HG03097 (cell line): ENCODE data around the gene USP44.

Experiments
- ATAC-seq: cut with Tn5 transposase; IDR thresholded peaks from one replicate; pipeline ENCODE4 v1.9.1; 2021; ENCODE audit not compliant: unreplicated experiment, low FRiP score

The USP44 gene

DNA sequence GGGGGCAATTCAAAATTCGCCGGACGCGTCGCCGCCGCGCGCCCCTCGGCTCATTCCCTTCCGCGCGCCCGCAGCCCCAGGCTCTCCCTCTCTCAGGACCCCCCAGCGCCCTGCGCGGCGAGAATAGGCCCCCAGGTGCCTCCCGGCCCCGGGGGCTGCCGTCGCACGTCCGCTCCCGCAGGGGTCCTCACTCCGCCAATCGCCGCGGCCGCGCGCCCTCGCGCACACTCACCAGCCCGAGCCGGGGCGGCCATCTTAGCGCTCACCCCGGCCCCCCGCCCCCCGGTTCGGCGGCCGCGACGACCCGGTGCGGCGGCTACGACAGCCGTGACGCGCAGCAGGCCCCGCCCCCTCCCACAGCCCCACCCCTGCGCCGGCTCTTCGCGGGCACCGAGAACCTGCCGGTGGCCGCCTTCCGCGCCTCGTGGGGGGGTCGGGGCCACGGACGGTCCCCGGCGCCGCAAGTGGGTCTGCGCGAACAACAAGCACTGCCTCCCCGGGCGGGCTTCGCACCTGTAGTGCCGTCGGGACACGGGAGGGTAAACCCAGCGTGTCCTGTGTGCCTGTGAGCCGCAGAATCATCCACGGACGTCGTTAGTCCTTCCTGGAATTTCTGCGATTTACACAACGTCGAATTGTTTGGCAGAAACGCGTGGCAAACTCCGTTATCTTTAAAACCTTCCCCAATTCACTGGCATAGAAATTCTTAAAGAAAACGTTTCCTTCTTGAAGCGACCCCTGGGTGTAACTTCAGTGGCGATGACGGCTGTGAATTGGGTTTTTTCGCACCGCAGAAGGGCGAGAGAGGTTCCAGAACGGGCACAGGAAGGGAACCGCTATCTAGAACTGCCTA lies 2.5 kb downstream of the USP44 start:
- ATAC-seq, result no peak

DNA sequence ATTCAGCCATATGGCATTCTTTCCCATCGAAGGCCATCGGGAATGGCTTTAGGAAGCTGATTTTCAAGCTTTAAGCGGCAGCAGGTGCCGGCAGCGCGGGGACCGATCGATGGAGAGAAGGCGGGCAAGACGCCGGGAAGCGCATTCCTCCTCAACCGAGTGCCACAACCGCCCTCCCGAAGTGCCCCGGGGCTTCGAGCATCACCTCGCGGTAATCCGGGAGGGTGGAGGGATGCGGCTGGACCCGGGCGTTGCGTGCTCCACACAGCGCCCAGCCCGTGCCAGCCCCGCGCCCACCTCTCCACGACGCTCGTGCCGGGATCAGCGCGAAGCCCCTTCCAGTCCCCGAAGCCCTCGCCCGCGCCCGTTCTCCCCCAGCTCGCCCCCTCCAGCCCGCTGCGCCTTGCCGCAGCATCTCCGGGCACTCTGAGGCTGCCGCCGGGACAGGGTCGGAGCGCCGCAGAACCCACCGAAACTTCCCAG lies 3.2 kb downstream of the USP44 start:
- ATAC-seq, result no peak

DNA sequence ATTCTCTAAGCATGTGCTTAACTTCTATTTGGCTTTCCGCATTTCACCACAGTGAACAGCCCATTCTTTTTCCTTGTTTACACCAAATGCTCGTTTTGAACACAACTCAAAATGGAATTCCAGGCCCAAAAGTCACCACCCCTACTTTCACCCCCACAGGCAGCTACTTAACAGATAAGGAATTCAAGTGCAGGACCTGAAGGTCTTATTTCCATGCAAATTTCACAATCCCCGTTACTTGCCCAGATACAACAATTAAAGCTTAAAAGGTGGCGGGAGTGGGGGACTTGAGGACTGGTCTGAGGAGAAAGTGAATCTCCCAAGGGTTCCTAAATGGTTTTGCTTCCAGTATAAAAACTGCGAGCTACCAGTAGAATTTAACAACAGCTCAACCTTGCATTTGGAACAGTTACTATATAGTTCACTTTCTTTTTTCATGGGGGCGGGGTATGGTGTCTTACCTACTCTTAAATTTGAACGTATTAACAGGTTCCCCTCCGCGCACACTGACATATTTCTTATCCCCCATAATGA lies 3.7 kb downstream of the USP44 start:
- ATAC-seq, result no peak

DNA sequence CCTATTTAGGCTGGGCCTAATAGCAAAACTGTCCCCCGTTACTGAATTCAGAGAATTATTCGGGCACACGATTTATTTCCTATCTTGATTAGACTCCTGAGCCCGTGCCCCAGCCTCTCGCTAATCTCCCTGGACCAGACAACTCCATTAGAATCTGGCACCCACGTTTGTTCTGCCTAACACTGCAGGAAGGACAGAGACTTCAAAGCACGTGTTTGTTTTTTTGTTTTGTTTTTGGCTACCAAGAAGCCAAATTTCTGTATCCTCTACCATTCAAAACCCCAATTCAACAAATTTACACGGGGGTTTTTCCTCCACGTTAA lies 4.8 kb downstream of the USP44 start:
- ATAC-seq, result no peak

DNA sequence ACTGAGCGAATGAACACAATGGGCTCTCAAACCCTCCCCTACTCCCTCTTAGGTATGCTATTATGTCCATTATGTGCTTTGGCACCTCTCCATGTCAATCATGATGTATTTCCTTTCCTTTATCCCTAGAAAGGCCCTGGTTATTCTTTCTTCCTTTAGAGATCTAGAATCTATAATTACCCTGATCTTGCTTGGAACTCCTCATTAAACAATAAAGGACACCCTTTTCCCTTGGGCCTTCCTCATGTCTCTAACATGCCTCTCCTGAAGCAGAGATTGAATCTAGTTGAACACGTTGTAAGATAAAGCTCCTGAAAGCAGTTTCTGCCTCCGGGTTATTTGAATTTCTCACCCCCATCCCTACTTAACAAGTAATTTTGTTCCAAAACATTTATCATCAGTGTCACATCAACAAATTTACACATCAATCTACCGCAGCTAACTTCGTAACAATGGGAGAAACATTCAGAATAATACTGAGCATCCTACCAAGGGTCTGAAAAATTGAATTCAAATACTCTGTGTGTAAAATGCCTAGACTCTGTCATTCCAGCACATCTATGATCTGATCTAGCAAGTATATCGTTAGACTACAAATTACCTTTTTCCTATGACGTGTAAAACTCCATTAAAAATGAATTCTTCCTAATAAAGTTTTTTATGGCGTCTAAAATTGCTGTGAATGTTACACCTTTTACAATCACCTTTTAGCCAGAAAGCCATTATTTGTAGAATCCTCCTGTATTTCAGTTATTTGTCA lies 5.4 kb downstream of the USP44 start:
- ATAC-seq, result no peak

DNA sequence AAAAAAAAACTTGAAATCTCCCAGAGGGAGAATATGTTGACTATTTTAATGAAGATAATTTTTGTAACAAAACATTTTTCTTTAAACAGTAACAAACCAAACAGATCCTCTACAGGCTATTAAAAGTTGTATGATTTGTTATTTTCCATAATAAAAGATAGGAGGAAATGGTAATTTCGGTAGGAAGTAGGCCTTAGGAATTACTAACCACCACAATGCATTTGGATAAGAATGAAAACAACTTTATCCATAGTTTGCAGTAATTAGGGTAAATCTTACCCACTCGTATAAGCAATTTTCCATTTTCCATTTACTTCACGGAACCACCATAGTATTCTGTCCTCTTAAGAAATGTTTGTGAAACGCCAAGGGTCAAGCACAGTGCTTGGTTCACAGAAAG lies 6.0 kb downstream of the USP44 start:
- ATAC-seq, result no peak

DNA sequence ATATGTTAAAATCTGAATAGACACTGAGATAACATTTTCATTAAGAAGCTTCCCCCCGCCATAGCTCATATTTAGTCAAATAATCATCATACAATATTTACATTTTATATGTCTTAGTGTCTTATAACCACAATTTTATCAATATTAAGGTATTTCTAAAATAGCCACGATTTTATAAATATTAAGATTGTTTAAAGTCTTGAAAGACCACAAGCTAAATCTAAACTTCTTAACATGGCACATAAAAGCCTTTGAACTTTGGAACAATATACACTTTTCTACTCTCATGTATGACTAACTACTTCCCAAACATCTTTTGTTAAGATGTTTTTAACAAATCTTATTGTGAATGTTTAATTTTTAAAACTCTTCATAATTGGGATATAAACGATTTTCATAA lies 6.5 kb downstream of the USP44 start:
- no peak for ATAC-seq

DNA sequence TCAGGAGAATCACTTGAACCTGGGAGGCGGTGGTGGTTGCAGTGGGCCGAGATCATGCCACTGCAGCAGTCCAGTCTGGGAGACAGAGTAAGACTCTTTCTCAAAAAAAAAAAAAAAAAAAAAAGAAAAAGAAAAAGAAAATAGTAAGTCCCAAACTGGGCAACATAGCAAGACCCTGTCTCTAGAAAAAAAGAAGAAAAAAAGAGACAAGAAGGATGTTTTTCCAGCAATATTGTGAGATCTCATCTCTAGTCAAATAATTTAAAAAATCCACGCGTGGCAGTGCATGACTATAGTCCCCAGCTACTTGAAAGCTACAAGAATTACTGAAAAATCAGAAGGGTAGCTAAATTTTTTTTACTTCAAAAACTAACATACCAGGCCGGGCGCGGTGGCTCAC lies 8.0 kb downstream of the USP44 start:
- no peak for ATAC-seq

DNA sequence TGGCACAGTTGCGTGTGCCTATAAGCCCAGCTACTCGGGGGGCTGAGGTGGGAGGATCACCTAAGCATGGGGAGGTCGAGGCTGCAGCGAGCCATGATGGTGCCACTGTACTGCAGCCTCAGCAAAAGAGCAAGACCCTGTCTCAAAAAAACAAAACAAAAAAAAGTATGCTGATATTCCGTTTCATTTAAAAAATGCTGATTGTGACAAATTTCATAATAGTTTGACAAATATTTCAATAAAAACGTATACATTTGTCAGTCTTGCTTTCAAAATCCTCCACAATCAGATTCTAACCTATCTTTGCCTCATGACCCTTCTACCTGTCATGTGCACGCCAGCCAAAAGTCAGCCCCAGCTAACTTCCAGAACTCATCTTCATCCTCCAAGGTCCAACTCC lies 9.8 kb downstream of the USP44 start:
- ATAC-seq, result no peak

DNA sequence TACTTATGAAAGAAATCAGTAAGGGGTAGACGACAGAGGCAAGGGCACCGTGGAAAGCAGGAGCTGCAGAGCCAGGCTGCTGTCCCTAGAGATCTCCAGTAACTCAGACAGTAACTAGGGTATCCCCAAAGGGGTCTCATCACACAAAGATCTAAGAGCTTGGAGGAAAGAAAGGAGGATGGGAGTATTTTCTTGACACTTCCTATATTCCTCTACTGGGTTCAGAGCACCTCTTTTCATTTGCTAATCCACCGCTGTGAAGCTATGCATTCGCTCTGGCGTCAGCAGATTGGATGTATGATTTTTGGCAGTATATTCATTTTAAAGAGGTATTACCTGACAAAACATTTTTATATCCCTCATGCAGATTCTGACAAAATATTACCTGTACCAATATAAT lies 12.6 kb downstream of the USP44 start:
- ATAC-seq, result no peak

DNA sequence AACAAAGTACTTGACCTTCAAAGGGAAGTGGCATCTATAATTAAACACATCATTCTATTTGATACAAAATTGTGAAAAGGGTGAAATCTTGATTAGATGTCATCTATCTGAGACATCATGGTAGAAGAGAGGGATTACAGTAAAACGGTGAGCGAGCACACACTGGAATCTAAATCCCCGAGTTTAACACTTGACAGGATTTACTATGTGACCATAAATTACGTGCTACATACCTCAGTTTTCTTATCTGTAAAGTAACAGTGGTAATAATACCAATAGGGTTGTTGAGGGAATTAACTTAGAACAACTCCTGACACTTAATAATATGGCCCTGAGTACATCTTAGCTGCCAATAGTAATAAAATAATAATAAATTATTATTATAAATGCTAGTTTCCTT lies 13.3 kb downstream of the USP44 start:
- ATAC-seq, result no peak

DNA sequence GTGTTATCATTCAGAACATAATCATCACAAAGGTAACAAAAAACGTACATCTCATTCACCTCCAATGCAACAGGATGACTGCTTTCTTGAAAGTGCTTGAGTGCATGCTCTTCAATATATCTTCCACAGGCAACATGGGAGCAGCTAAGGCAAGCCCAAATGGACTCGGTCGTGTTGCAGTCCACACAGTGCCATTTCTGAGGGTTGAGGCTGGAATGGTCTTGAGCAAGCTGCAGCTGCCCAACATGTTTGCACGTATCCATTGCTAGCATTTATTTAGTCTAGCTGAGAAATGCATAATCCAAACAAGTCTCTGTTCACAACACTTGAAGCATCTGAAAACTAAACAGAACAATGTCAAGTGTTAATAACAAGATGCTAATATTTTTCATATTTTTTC lies 17.3 kb downstream of the USP44 start:
- ATAC-seq, result no peak

DNA sequence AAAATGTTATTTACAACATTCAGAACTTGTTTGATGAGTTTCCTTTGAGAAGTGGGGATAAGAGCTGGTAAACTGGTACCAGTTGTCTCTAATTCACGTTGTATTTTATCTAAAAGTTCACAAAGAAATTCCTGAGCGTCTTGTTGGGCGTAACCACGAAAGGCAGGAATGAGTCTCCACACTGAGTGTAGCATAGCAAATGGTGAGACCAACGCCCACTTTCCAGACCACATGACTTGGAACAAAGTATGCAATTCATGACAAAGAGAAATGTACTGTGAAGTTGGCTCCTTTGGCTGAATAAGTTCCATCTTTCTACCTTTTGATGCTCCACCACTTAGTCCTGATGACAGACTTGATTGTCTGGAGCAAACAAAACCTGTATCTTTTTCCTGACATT lies 18.4 kb downstream of the USP44 start:
- ATAC-seq, result no peak

DNA sequence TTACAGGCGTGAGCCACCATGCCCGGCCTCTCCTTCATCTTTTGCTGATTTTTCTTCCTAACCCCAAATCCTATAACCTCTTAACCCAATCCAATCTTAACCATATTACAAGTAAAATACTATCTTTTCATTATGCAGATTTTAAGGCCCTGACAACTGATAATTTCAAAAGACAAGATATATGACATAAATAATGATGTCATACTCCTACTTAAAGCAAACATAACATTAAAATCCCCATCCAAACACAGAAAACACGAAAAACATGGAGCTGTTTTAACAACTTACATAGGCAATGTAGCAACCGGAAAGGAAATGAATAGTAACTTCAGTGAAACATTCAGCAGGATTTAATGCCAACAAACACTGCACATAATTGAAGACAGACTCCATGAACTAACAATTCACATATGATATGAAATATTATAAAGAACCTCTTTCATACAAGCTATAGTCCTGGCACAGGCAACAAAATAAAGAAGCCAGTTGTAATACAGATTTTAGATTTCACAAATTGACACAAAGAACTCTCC lies 21.5 kb downstream of the USP44 start:
- ATAC-seq, result no peak

DNA sequence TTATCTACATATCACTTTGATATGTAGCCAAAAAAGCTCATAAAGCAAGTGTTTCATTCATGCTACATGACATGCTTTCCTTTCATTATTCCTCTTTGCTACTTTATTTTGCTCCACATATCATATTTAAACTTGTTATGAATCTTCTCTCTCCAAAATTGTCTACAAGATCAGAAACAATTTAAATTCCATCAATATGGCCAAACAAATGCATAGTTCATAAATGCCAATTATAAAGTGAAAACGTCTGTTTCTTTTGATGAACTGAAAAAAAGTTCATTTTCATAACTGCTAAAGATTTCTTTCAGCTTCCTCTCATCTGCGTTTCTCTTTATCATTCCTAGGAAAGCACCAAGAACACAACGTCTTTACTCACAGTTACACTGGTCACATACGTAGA lies 22.8 kb downstream of the USP44 start:
- ATAC-seq, result no peak

DNA sequence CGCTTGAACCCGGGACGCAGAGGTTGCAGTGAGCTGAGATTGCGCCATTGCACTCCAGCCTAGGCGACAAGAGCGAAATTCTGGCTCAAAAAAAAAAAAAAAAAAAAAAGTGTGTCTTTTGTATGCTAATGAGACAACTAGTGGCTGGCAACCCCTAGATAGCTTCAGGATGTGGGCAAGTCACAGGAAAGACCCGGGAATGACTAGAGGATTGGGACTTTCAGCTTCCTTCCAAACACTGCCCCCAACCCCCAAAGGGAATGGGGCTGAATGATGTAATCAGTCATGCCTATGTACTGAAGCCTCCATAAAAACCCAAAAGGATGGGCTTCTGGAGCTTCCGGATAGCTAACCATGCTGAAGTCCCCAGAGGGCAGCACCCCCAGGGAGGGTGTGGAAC lies 28.6 kb downstream of the USP44 start:
- ATAC-seq, result no peak

DNA sequence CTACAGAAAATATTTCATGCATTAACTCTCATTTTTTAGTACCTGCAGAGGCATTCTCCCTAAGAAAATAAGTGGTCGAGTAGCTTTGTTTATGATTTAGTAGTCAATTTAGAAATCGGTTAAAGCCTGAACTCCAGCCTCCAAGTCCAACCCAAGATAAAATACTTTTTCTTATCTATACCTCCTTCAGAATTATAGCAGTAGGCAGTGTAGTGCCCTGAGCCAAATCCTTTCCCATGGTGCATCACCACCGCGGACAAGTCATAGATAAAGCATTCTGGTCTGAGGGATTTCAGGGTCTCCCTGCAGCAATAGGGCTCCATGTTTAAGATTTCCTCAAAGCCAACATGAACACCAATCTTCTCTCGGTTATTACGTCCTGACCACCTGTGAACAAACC lies 30.5 kb downstream of the USP44 start:
- no peak for ATAC-seq

DNA sequence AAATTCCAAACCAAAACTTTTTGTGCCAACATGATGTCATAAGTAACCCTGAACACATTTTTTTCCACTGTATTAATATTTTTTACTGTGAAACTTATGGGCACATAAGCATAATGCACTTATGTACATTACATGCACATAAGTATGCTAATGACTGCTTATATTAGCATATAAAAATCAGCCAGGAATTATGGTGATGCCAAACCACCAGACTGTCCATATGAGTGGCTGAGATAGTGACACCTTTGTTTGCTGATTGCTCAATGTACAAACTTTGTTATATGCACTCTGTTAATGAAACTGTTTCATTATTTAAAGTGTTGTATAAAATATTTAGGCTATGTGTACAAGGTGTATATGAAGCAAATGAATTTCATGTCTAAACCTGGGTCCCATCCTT lies 32.3 kb downstream of the USP44 start:
- ATAC-seq, result no peak

DNA sequence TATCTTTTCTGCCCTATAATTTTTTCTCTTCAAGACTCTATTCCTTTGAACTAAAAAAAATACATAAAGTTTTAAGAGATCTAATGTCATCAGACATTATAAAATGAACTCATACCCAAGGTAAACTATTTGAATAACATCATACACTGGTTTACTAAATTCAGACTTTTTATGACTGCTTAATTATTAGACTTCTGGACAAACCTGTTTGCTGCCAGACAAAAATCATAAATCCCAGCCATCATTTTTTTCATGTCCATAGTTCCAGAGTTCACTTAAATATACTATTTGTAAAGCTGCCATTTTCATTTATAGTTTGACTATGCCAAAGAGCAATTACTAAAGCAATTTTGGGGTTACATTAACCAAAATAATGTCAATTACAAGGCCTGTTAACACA lies 34.0 kb downstream of the USP44 start:
- ATAC-seq, result no peak

DNA sequence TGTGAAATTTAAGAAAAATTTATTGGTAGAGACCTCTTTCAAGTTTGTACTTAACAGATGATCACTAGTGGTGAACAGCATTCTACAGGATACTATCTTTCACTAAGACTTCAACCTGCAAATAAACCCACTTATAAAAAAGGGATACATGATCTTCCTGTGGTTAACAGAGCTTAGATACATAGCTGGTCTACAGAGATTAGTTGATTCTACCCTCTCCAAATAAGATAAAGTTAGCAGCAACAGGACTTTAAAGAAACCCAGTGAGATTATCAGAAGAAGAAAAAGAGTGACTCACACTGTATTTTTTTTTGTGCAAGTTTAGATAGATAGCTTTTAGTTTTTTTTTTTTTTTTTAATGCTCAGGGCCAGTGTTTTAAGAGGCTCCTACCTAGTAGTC lies 34.5 kb downstream of the USP44 start:
- no peak for ATAC-seq

DNA sequence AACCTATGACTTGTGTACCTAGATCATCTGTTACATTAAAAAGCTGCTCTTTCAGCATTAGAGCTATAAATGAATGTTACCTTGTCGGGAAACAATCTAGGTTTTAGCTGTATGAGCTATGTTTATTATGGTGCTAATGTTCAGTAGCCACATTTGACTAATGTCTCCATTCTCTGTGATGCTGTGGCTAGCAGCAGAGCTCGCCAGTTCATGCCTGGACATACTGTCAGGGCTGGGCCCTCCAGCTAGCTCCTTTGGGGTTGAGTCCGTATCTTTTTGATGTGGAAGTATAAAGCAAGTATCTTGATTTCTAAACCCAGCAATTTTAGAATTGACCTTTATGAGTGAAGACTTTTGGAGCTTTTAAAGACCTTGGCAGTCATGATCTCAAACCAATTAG lies 36.1 kb downstream of the USP44 start:
- ATAC-seq, result no peak

DNA sequence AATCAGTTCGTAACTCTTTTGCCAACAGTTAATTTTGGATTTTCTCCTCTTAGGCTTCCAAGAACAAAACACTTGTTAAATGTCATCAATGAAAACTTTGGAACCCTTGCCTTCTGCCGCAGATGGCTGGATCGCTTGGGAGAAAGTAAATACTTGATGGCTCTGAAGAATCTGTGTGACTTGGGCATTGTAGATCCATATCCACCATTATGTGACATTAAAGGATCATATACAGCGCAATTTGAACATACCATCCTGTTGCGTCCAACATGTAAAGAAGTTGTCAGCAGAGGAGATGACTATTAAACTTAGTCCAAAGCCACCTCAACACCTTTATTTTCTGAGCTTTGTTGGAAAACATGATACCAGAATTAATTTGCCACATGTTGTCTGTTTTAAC lies 37.7 kb downstream of the USP44 start:
- ATAC-seq, result no peak
